ENCODE data around the gene EXD3.
"Not testable (repeated sequence)": the region's sequence is repeated elsewhere in the genome, so short reads cannot be mapped to it uniquely, and the experiment has no call there.

The EXD3 gene

GRCh38 chr9:137379761-137380161 lies 43.2 kb downstream of the EXD3 start:
- DNase-seq (ENCODE audit: low read depth in 2 of 2): no peak

DNA sequence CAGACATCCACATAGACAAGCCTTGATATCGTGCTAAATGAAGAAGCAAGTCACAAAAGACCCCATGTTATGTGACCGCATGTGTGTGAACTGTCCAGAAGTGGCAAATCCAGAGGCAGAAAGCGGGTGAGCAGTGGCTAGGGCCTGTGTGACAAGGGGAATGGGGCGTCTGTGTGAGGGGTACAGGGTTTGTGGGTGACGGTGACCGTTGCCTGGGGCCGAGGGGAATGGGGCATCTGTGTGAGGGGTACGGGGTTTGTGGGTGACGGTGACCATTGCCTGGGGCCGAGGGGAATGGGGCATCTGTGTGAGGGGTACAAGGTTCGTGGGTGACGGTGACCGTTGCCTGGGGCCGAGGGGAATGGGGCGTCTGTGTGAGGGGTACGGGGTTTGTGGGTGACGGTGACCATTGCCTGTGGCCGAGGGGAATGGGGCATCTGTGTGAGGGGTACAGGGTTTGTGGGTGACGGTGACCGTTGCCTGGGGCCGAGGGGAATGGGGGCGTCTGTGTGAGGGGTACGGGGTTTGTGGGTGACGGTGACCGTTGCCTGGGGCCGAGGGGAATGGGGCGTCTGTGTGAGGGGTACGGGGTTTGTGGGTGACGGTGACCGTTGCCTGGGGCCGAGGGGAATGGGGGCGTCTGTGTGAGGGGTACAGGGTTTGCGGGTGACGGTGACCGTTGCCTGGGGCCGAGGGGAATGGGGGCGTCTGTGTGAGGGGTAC lies 44.1 kb downstream of the EXD3 start:
- not testable (repeated sequence) for DNase-seq (ENCODE audit: low read depth in 2 of 2)

GRCh38 chr9:137376386-137376785 lies 46.6 kb downstream of the EXD3 start:
- DNase-seq (ENCODE audit: low read depth in 2 of 2): no peak

- no peak for DNase-seq (ENCODE audit: low read depth in 2 of 2)
Measured at GRCh38 chr9:137375321-137376058, 47.5 kb downstream of the EXD3 start.

GRCh38 chr9:137374131-137374845 lies 48.7 kb downstream of the EXD3 start:
- DNase-seq (ENCODE audit: low read depth in 2 of 2): no peak

DNA sequence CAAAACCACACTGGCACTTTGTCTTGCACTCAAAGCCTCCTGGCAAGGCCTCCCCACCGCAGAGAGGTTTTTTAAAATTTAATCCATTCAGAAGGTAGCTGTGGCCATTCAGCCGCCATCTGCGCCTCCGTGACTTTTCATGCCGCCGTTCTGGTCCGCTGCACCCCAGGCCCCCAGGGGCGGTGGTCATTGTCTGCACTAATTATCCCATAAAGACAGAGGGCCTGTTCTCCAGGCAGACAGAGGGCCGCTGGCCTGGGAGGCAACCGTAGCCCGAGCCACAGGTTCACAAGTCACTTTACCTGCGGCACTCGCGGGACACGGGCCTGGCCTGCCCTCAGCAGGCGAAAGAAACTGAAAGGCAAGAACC lies 49.4 kb downstream of the EXD3 start:
- DNase-seq (ENCODE audit: low read depth in 2 of 2): no peak

- no peak for DNase-seq (ENCODE audit: low read depth in 2 of 2)
Measured at GRCh38 chr9:137372693-137373610, 50.0 kb downstream of the EXD3 start.

DNA sequence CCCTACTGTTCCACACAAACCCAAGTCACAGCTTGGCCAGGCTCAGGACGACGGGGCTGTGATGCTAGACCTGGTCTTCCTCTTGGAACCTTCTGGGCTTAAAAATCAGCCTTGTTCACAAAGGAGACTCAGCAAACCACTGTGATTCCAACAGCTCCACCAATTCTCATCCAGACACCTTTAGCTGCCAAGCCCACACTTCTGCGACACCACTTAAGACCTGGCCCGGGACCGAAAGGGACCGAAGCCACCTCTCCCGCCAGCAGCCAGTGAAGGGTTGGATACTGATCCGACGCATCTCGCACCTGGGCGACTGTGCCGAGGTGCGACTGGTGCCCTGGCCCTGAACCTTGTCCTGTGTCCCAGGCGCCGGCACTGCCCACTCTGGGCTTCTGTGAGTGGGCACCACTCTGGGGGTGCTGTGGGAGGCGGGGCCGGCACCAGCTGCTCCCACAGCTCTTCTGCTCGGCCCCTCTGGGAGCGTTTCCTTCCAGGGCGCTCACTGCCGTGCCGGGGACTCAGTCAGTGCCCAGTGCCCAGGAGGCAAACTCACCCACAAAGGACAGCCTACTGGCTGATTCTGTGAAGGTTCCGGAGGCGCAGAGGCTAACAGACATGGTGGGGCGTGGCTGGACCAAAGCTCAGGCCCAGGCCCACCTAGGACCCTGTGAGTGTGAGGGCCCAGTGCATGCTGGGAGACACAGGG lies 50.9 kb downstream of the EXD3 start:
- no peak for DNase-seq (ENCODE audit: low read depth in 2 of 2)

- DNase-seq (ENCODE audit: low read depth in 2 of 2): no peak
Measured at GRCh38 chr9:137371521-137371941, 51.4 kb downstream of the EXD3 start.

DNA sequence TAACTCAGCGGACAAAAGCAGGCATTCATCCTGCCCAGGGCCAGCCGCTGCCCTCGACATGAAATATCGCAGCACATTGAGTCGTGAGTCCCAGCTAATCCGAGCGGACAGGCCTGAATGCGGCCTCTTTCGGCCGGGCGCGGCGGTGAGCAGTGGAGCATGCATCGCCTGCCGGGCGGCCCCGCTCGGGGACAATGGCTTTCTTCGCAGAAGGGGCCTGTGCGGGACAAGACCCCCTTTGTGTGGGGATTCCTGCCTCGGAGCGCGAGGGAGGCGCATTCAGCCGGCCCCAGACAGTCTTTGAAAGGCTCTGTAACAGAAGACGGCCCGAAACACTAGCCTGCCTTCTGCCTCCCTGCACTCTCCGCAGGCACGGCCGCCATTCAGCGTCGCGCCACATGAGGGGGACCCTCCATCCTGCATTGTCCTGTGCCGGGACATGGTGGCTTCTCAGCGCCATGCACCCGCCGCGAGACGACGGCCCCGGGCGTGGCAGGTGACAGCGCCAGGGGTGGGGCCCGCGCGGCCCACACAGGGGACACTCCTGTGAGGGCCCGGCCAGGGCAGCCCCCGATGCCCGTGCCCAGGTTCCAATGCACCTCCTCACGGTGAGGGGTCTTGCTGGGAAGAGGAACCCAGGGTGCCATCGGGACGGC lies 52.0 kb downstream of the EXD3 start:
- DNase-seq (ENCODE audit: low read depth in 2 of 2): no peak

GRCh38 chr9:137369911-137370764 lies 52.8 kb downstream of the EXD3 start:
- no peak for DNase-seq (ENCODE audit: low read depth in 2 of 2)

GRCh38 chr9:137369061-137369787 lies 53.7 kb downstream of the EXD3 start:
- DNase-seq (ENCODE audit: low read depth in 2 of 2): no peak

GRCh38 chr9:137368431-137369035 lies 54.4 kb downstream of the EXD3 start:
- DNase-seq (ENCODE audit: low read depth in 2 of 2): no peak

GRCh38 chr9:137367506-137368430 lies 55.2 kb downstream of the EXD3 start:
- DNase-seq (ENCODE audit: low read depth in 2 of 2): no peak

DNA sequence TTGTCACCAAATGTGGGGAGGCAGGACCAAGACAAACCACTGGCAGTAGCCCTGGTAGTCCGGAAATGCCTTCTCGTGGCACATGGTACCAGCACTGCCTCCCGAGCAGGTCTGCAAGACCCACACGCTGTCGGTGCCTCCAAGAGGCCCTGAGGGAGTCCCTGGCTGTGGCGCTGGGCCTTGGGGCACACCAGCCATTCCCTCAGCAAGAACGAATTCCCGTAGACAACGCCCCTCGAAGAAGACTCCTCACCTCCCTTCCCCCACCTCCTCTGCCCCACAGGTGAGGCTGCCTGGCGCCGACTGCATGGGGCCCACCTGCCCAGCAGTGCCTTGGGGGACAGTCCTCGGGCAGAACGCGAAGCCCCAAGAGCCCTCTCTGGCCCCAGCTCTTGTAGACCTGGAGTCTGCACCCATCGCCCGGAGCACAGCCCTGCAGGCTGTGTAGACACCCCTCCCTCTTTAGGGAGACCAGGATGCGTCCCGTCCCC lies 56.0 kb downstream of the EXD3 start:
- DNase-seq (ENCODE audit: low read depth in 2 of 2): no peak

- DNase-seq (ENCODE audit: low read depth in 2 of 2): no peak
Measured at GRCh38 chr9:137366445-137366810, 56.5 kb downstream of the EXD3 start.

Measured in stimulated activated CD4-positive, alpha-beta T cell treated with anti-CD3 and anti-CD28 coated beads, Interleukin-4, amount 100 ng/mL, for 48 hours (primary cell).